EL (cell line): Measurements from ENCODE around the gene ANKRD2.
"Not testable (repeated sequence)": the region's sequence is repeated elsewhere in the genome, so short reads cannot be mapped to it uniquely, and the experiment has no call there.

Source experiments
- DNase-seq: peaks from one replicate; pipeline ENCODE4 v3.0.0-alpha.2; 2016

The ANKRD2 gene

GRCh38 chr10:97573021-97573420, 442 bp downstream of the ANKRD2 start:
- DNase-seq: peak; percentile 58

GRCh38 chr10:97573672-97574071, 1.1 kb downstream of the ANKRD2 start:
- no peak for DNase-seq

DNA sequence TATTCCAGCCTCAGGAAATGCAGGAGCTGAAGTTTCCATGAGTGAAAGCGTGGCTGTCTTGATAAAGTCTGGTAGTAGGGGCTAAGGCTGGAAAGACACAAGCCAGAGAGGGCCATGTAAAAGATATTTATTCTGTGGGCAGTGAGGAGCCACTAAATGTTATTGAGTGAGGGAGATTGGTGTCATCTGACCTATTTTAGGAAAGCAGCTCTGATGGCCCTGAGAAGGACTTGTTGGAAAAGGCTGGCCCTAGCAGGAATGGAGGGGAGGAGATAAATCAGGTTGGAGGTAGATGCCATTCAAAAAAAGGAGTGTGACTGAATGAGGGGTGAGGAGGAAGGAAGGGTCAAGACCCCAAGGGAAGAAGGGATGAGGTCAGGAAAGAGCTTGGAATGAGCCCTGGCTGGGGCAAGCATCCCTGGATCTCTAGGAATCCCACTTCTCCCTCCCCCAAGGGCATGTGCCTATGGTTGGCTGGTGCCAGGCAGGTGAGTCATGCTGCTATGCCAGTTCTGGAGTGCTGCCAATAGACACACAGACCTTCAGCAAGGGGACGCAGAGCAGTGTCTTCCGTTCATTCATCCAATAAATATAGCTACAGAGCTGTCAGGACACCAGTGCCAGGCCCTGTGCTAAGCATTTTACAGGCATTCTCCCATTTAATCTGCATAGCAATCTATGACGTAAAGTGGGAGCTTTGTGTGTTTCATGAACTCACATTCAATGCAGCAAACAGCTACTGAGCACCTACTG, 2.0 kb downstream of the ANKRD2 start:
- DNase-seq: peak; percentile 97

DNA sequence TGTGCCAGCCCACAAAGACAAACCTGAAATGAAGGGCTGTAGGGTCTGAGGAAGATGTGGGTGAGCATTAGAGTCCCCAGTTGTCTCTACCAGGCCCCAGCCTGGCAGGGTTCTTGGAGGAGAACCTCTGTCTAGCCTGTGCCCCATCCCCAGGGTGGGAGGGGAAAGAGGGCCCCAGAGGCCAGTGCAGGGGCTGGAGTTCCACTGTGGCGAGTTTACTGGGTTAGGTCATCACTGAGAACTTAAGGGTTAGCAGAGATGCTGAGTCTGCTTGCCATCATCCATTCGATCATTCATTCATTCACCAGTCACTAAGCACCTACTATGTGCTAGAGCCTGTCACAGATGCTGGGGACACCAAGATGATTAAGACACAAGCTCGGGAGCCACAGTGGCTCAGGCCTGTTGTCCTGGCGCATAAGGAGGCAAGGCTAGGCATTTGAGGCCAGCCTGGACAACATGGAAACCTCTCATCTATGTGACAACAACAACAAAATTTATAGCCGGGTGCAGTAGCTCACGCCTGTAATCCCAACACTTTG, 2.6 kb downstream of the ANKRD2 start:
- peak; percentile 71 for DNase-seq

- DNase-seq: not testable (repeated sequence)
Observed at GRCh38 chr10:97576487-97576886, 3.9 kb downstream of the ANKRD2 start.

DNA sequence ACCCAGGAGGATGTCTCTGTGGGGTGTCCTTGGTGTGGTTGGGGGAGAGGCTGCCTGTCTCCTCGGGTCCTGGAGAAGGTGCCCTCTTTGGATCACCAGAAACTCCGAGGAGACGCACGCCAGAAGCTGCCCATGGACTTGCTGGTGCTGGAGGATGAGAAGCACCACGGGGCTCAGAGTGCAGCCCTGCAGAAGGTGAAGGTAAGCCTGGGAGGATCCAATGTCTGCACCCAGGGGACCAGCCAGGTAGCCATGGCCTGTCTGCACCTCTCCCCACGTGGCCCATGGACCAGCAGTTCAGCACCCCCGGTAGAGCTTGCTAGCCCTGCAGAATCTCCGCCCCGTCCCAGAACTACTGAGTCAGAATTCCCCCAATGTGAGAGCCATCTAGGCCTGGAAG, 5.1 kb downstream of the ANKRD2 start:
- DNase-seq: no peak

GRCh38 chr10:97578171-97578844, 5.7 kb downstream of the ANKRD2 start:
- DNase-seq: no peak

DNA sequence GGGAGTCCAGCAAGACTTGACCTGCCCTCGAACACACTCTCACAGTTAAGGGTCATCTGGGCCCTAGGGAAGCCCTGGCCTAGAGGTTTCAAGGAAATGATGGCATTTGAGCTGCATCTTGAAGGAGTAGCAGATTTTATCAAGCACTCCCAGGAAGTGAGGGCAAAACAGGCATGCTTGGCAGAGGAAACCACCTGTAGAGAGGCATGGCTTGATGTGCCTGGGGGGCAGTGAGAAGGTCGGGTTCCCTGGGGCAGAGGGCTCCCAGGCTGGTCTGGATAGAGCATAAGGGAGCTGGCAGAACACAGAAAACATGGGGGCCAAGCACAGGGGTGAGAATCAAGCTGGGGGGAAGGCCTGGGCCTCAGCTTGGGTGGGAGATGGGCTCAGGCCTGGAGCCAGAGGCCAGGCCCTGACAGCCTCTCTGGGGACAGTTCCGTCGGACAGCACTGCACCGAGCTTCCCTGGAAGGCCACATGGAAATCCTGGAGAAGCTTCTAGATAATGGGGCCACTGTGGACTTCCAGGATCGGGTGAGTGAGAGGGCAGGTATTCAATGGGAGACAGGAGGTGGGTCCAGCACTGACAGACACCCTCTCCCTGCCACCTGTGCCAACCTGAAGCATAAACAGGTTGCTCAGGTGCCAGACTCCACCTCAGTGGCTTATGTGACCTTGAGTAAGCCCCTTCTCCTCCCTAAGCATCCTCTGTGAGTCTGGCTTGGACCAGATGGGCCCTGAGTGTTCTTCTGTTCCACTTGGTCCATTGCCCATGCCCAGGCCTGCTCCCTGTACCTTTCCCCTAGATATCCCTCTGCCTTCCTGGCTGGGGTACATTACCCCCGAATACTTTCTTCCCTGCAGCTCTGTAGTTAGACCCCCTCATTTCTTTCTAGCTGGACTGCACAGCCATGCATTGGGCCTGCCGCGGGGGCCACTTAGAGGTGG, 8.1 kb downstream of the ANKRD2 start:
- DNase-seq: no peak

DNA sequence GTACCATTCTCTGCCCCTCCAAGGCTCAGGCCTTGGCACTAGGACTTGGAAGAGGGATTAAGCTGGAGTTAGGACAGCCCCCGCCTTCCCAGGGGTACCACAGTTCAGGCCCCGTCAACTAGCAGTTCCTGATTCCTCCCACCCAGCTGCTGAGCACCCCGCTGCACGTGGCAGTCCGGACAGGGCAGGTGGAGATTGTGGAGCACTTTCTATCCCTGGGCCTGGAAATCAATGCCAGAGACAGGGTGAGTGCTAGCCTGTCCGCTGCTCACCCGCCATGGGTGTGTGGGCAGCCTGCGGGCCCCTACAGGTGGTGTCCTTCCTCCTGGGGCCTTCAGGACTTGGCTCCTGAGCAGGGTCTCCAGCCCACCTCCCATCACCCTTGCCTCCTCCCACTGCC, 9.6 kb downstream of the ANKRD2 start:
- no peak for DNase-seq

GRCh38 chr10:97583476-97583875, 10.9 kb downstream of the ANKRD2 start:
- no peak for DNase-seq

GRCh38 chr10:97584060-97584797, 11.7 kb downstream of the ANKRD2 start, which contains the start of gene HOGA1:
HOGA1 (plus strand) TSS chr10:97584389; CDS start chr10:97584704, 315 bp downstream.
- peak; percentile 55 for DNase-seq

DNA sequence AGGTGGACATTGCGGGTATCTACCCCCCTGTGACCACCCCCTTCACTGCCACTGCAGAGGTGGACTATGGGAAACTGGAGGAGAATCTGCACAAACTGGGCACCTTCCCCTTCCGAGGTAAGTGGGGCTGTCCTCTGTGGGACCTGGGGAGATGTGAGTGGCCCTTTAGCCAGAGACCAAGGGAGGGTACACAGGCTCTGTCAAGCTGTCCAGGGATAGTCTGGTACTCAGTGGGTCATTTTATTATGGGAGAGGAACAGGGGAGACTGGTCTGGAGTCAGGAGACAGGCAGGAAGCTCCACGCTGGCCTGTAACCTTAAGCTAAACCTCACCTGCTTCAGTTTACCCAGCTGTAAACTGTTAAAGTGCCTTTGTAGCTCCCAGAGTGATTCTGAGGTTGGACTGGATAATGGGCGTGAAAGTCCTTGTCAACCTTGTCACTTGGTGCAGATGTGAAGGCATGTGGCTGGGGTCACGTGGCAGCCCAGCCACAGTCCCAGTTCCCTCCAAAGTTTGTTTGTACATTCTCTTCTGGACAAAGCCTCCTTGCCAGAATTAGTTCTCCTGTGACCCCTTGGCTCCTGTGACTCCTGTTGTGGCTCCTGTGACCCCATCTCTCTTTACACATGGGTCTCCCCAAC, 12.3 kb downstream of the ANKRD2 start:
- DNase-seq: no peak

DNA sequence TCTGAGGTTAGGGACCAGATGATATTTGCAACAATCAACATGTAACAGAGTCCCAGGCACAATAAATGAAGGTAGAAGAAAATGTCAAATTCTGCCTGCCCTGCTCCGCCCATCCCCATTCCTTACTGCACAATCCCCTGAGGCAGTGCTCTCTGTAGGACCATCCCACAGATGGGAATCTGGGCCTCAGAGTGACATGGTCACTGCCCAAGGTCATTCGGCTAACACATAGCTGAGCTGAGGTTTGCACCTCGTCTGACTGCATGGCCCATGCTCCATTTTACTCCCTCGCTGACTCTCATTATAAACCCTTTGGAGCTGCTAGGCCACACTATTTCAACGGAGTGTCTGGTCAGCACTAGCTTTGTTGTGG, 12.8 kb downstream of the ANKRD2 start:
- DNase-seq: no peak

GRCh38 chr10:97587183-97587582, 14.6 kb downstream of the ANKRD2 start:
- DNase-seq: no peak

DNA sequence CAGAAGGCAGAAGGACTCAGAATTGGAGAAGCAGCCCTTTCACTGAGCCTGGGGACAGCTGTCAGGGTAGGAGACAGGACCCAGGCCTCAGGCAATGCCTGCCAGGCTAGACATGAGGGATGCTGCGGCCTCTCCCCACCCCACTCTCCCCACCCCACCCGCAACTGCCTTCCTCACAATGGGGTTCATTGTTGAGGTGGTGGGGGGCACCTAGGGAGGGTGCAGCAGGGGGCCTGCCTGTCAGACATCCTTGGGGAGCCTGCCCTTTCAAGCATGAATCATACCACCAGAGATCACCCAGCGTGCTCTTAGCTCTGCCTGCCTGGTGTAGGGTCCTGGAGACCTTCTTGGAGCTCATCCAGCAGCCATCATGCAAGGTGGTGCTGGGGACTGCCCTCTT, 16.9 kb downstream of the ANKRD2 start, which contains the start of gene C10orf62:
Gene C10orf62 (plus strand): TSS at position 243 of the 400 bp plus-strand sequence. CDS start 177 bp downstream, outside the sequence.
- no peak for DNase-seq

- DNase-seq: no peak
Observed at GRCh38 chr10:97590082-97590747, 17.6 kb downstream of the ANKRD2 start.

DNA sequence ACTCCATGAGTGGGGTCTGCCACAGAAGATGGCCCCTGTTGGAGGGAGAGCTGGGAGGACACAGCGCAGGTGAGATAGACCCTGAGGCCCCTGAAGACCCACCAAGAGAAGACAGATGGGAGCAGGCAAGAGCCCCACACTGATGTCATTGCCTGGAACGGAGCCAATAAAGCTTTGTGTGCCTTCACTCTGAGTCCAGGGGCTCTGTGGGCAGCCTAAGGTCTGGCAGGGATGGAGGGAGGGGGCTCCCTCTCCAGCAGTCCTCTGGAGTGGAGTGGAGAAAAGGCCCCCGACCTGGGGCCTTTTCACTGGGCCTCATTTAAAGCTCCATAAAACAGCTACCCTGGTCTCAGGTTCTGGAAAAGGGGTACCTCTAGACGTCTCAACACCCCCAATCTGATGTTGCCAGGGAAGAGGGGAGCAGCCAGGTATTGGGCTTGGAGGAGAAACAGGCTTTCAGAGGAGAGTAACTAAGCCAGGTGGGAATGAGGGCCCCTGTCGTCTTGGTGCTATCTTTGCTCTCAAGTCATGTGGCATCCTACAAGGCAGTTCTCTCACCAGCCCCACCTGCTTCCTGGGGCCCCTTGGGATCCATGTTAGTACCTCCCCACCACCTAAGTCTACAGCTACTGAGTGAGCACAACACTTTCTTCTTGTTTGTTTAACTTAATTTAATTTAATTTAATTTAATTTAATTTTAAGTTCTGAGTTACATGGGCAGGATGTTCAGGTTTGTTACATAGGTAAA, 18.3 kb downstream of the ANKRD2 start:
- DNase-seq: no peak

- DNase-seq: no peak
Observed at GRCh38 chr10:97593421-97593820, 20.8 kb downstream of the ANKRD2 start.

GRCh38 chr10:97596101-97597082, 23.8 kb downstream of the ANKRD2 start:
- peak; percentile 87 for DNase-seq
